CD4-positive, alpha-beta T cell treated with Interleukin-17A for 1 hour (primary cell): Measurements from ENCODE around the gene SERPINA4.

ENCODE experiments used
- DNase-seq: peaks from one replicate; pipeline ENCODE4 v3.0.0-alpha.2; 2020

SERPINA4 gene, protein sequence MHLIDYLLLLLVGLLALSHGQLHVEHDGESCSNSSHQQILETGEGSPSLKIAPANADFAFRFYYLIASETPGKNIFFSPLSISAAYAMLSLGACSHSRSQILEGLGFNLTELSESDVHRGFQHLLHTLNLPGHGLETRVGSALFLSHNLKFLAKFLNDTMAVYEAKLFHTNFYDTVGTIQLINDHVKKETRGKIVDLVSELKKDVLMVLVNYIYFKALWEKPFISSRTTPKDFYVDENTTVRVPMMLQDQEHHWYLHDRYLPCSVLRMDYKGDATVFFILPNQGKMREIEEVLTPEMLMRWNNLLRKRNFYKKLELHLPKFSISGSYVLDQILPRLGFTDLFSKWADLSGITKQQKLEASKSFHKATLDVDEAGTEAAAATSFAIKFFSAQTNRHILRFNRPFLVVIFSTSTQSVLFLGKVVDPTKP

GRCh38 chr14:94560751-94561655 is at the start of gene SERPINA4:
Gene SERPINA4, plus strand, starts transcription at chr14:94561442. Its CDS starts 2,041 bp downstream, at chr14:94563483.
- DNase-seq: no peak

- DNase-seq: no peak
Observed at GRCh38 chr14:94514351-94514750, 46.9 kb upstream of the SERPINA4 start.

DNA sequence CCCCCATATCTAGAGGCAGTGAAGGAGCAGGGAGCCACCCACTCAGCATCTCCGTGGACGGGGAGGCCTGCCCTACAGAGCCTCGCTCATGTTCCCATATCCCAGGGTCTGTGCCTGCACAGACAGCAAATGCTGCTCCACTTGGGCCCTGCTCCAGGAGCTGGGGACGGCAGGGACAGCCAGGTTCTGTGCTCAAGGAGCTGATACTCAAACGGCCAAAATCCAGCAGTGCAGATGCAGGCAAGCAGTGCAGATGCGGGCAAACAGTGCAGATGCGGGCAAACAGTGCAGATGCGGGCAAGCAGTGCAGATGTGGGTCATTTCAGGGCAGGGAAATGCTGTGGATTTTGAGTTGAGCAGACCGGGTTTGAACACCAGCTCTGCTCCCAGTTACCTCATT is 45.8 kb upstream of the SERPINA4 start:
- no peak for DNase-seq

- no peak for DNase-seq
Observed at GRCh38 chr14:94515856-94516255, 45.4 kb upstream of the SERPINA4 start.

GRCh38 chr14:94517248-94517640 is 44.0 kb upstream of the SERPINA4 start:
- DNase-seq: no peak

DNA sequence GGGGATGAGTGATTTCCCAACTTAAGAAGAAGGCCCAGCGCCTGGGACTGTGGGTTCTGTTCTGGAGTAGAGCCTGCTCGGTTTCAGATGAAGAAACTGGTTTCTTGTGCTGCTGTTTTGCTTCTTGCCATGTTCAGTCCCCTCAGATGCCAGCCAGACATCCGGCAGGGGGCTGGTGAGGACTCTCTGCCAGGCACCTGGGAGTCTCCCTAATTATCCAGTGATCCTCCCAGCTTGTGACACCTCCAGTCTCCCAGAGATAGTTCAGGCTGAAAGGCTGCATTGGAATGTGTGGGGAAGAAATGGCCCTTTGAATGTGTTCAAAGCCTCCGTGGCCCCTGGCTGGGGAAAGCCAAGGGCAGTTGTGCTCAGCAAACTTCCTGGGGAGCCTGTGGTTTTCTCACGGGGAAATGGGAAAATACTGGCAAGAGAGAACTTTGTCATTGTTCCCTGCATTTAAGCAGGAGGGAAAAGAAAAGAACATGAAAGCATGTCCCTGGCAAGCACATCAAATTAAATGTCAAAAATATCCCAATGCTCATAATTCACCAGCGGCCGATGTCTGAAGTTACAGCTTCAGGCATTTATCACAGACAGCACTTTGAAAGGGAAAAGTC is 43.5 kb upstream of the SERPINA4 start:
- no peak for DNase-seq

DNA sequence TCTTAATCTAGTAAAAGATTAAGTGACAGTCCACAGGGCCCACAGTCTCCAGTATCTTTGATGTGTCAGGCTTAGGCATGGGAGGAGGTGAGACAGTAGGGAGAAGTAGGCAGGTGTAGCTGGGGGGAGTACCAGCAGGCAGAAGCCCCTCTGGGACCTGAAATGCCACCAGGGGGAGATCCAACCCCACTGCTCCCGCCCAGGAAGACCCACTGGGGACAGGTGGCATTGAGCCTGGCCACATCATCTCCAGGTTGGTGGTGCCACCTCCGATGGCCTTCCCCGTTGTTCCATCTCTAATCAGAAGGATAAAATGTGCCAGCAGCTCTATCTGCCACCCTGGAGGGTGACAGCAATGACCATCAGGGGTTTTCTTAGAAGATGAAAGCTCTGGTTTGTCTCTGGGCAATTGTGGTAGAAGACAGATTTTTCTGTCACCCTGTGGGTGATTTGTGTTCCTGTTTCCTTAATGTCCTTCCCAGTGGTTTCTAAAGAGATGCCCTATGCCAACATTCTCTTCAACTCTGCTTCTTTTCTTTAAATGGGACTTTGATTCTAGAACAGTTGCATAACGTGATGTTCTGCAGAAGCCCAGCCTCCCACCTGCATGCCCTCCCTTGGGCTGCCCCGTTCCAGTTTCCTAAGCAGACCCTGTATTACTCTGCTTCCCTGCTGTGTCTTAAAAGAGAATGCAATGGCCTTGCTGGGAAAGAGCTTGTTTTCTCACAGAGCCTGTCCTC is 39.7 kb upstream of the SERPINA4 start:
- DNase-seq: no peak

GRCh38 chr14:94522115-94522724 is 39.0 kb upstream of the SERPINA4 start:
- no peak for DNase-seq

DNA sequence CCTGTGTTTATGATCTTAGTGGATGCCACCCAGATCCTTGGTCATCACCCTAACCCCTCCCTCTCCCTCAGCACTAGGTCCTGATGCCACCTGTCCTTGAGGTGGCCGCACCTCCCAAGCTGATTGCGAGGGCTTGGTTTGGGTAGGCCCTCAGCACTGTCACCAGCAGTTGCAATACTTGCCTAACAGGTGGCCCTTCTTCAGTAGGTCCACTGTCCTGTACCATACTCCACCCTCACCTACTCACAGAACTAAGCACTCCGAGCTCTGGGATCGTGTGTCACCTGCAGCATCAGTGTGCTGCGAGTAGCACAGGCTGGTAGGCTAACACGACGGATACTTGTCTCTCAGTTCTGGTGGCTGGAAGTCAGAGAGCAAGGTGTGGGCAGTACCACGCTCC is 38.0 kb upstream of the SERPINA4 start:
- no peak for DNase-seq

DNA sequence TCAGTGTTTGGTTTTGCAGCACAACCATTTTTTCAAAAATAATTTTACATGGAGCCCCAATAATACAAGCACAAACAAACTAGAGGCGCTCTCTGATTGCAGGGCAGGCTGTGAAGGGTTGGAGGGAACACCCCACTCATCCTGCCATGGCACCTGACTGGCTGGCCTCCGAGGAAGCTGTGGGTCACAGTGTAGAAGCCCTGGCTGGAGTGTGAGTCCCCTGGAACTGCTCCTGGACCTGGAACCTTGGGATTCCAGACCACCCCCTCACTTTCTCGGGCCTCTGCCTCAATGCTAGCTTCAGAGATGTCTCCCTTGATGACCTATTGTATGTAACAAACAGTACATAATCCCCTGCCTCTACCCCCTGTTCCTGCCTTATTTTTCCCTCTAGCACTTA is 37.1 kb upstream of the SERPINA4 start:
- no peak for DNase-seq

- DNase-seq: no peak
Observed at GRCh38 chr14:94531187-94531586, 30.1 kb upstream of the SERPINA4 start.

GRCh38 chr14:94532447-94532846 is 28.8 kb upstream of the SERPINA4 start:
- DNase-seq: no peak

- DNase-seq: no peak
Observed at GRCh38 chr14:94535506-94535905, 25.7 kb upstream of the SERPINA4 start.

DNA sequence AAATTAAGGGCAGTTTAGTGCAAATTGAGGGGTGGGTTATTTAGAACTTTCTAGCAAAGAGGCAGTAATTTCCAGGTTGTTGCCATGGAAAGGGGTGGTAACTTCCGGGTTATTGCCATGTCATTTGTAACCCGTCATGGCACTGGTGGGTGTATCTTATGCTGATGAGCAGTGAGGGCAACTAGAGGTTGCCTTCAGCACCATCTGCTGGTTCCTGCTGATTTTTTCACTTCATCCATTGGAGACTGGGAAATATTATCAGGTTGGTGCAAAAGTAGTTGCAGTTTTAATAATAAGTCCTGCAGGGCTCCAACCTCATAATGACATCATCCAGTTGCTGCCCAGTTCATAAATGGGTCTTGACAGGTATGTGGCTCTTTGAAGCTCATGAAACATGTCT is 24.4 kb upstream of the SERPINA4 start:
- no peak for DNase-seq

- no peak for DNase-seq
Observed at GRCh38 chr14:94538070-94538740, 23.0 kb upstream of the SERPINA4 start.

GRCh38 chr14:94539181-94539580 is 22.1 kb upstream of the SERPINA4 start:
- DNase-seq: no peak

GRCh38 chr14:94540031-94540794 is 21.0 kb upstream of the SERPINA4 start:
- DNase-seq: no peak

DNA sequence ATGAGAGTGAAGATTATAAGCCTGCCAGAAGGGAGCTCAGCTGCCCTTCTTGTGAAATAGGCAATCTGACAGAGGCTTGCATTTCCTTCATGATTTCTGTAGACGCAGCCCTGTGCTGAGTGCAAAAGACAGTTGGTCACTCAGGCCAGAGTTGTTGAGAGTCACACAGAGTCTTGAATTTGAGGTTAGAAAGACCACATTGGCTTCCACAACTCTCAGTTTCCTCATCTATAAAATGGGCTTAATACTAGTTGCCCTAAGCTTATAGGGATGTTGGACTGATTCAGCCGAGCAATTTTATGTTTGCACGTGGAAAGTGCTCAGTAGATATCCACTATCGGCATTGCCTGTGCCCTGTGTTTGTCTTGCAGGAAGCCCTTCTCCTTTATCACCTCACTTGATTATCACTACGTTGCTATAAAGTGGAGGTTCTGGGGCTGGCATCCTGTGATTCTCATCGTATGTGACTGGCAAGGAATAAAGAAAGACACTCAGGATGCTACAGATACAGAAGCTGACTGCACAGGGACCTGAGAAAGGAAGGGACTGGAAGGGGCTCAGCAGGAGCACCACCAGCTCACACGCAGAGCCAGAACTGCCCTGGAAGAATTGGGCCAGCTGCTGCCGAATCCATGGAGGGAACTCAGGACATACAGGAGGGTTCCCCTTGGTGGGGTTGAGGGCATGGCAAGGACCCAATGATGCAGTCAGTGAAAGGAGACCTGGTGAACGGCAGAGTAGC is 19.8 kb upstream of the SERPINA4 start:
- no peak for DNase-seq

- DNase-seq: no peak
Observed at GRCh38 chr14:94542111-94542810, 19.0 kb upstream of the SERPINA4 start.
